GM12874 (cell line): ENCODE results near the gene ATXN7L1.

ENCODE experiments used
- CTCF ChIP-seq: IDR thresholded peaks from 2 replicates; pipeline ENCODE4 v1.5.1; 2011; ENCODE audit warnings: low read depth, mild to moderate bottlenecking, control low read depth, low read length, moderate library complexity; ENCODE audit not compliant: insufficient read depth

ATXN7L1 gene

GRCh38 chr7:105610165-105610930, 266.1 kb downstream of the ATXN7L1 start:
- TF ChIP-seq CTCF: no peak

DNA sequence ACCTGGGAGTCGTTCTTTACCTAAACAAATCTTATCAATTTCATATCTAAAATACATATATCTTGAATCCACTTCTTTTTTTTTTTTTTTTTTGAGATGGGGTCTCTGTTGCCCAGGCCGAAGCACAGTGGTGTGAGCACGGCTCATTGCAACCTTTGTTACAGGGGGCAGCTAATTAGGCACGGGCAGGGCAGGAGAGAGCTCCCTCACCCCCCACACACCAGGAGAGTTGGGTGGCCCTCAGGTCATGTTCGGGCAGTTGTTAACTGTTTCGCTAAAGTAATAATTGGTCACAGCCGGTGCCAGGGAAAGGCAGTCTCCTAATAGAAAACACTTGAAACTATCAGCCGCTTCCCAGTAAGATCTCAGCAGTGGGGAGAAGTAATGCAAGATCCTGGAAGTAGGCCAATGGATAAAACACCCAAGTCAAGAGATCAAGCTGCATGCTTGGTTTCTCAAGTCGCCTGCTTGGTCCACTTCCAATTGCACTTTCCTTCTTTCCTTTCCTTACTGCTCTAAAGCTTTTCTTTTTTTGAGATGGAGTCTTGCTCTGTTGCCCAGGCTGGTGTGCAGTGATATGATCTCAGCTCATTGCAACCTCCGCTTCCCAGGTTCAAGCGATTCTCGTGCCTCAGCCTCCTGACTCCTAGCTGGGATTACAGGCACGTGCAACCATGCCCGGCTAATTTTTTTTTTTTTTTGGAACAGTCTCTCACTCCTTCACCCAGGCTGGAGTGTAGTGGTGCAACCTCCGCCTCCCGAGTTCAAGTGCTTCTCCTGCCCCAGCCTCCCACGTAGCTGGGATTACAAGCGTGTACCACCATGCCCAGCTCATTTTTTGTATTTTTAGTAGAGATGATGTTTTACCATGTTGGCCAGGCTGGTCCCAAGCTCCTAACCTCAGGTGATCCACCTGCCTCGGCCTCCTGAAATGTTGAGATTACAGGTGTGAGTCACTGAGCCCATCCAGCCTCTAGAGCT, 273.8 kb downstream of the ATXN7L1 start:
- TF ChIP-seq CTCF: no peak

DNA sequence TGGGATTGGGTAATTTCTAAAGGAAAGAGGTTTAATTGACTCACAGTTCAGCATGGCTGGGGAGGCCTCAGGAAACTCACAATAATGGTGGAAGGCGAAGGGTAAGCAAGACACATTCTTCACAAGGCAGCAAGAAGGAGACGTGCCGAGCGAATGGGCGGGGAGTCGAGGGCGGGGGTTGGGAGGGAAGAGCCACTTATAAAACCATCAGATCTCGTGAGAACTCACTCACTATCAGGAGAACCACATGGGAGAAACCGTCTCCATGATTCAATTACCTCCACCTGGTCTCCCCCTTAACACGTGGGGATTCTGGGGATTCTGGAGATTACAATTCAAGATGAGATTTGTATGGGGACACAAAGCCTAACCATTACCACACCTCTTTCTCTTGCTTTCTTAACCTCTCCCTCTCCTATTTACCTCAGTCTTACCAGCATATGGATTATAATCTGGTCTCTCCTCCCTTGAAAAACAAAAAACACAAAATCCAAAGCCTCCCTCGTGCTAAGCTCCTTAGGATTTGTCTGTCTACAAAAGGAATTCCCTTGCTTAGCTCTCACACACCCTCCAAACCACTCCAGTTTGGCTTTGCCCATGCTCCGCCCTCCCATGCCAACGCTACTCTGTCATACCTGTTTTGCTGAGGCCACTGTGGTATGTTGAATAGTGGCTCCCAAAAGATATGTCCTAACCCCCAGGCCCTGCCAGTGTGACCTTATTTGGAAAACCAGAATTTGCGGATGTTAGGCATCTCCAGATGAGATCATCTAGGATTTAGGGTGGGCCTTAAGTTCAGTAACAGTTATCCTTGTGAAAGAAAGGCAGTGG, 275.5 kb downstream of the ATXN7L1 start:
- no peak for TF ChIP-seq CTCF

DNA sequence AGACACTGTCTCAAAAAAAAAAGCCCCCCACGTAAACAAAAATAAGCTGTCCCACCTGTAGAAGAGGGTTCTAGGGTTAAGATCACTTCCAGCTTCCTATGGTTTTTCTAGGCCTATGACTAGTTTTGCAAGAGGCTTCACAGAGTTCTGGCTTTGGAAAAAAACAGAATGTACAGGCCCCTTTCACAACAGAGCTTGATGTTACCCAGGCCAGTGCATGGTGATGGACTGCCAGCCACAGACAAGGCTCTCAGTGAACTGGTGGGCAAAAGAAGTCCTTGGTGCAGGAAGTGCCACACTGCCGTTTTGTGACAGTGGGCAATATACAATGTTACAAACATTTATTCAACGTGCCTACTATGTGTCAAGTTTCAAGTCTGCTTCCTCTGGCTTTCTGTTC, 276.8 kb downstream of the ATXN7L1 start:
- TF ChIP-seq CTCF: no peak

DNA sequence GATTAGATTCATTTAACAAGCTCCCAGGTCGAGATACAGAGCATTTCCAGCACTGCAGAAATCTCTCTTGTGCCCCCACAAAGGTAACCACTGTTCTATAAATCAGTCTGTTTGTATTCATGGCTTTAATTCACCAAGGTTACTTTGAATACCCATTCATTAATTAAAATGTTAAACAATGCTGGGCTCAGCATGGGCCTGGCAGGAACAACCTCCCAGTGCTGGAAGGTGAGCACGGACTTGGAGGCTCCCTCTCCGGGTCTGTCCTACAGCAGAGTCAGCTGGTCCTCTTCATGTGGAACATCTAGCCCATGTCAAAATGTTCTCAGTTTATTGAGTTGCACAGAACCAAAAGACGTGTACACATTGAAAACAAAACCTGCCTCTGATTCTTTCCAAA, 279.5 kb downstream of the ATXN7L1 start:
- TF ChIP-seq CTCF: no peak

GRCh38 chr7:105594034-105594433, 282.4 kb downstream of the ATXN7L1 start:
- no peak for TF ChIP-seq CTCF
